PC-9 (cell line): ENCODE results near the gene CCNDBP1. TPM values are rescaled to one million over a fixed set of nuclear protein-coding genes. Genes with fewer than 3 reads are reported as not detected.

Experiments
- BruUV-seq: library from RNA; stranded (reverse); fragments of 400-500 nt; replicated peaks from 2 replicates; lab custom pipeline; 2021; lab: Mats Ljungman, UMichigan
- CTCF ChIA-PET: fragments of 300-600 bp; sonication (Branson Sonifier 250); formaldehyde crosslinking; loops from one replicate; lab custom pipeline; 2022; ENCODE audit warnings: antibody characterized with exemption; lab: Charles Lee
- POLR2A ChIA-PET: fragments of 300-600 bp; sonication (Branson Sonifier 250); formaldehyde crosslinking; loops from one replicate; lab custom pipeline; 2022; ENCODE audit warnings: antibody characterized with exemption; ENCODE audit not compliant: unreplicated experiment; lab: Charles Lee
- DNase-seq, 2 experiments: peaks; one replicate each; pipeline versions ENCODE4 v3.0.0 to v3.0.0-alpha.2; 2015 to 2022; ENCODE audit warnings: mixed read lengths in 1 of 2
- H2AFZ ChIP-seq: fragments of 200-600 bp; sonication (generic); 2 replicates; pipeline ENCODE4 v1.8.1; 2017; ENCODE audit warnings: antibody characterized with exemption
- H3F3A ChIP-seq: fragments of 200-600 bp; sonication (generic); 2 replicates; pipeline ENCODE4 v1.8.1; 2017; ENCODE audit warnings: antibody characterized with exemption, mild to moderate bottlenecking, low read depth; ENCODE audit not compliant: insufficient read depth
- H3K27ac ChIP-seq: fragments of 200-600 bp; sonication (generic); 2 replicates; pipeline ENCODE4 v1.6.1; 2016; ENCODE audit warnings: mixed run types
- H3K27me3 ChIP-seq: fragments of 200-600 bp; sonication (generic); 2 replicates; pipeline ENCODE4 v1.6.1; 2016; ENCODE audit warnings: low read depth, mixed run types; ENCODE audit not compliant: insufficient read depth
- H3K36me3 ChIP-seq: fragments of 200-600 bp; sonication (generic); 2 replicates; pipeline ENCODE4 v1.6.1; 2016; ENCODE audit warnings: low read depth, mixed run types
- H3K4me1 ChIP-seq: fragments of 200-600 bp; sonication (generic); replicated peaks from 2 replicates; pipeline ENCODE4 v1.6.1; 2016; ENCODE audit warnings: mixed run types; ENCODE audit not compliant: insufficient read depth
- H3K4me2 ChIP-seq: fragments of 200-600 bp; sonication (generic); 2 replicates; pipeline ENCODE4 v1.6.1; 2017; ENCODE audit warnings: mixed run types
- H3K4me3 ChIP-seq: fragments of 200-600 bp; sonication (generic); 2 replicates; pipeline ENCODE4 v1.6.1; 2016; ENCODE audit warnings: mixed run types
- H3K79me2 ChIP-seq: fragments of 200-600 bp; sonication (generic); 2 replicates; pipeline ENCODE4 v1.6.1; 2017; ENCODE audit warnings: low read depth, mixed run types
- H3K9me2 ChIP-seq: fragments of 200-600 bp; sonication (generic); 2 replicates; pipeline ENCODE4 v1.8.1; 2017; ENCODE audit warnings: mild to moderate bottlenecking; ENCODE audit not compliant: insufficient read depth
- H3K9me3 ChIP-seq: fragments of 200-600 bp; sonication (generic); 2 replicates; pipeline ENCODE4 v1.8.1; 2016; ENCODE audit warnings: low read depth; ENCODE audit not compliant: insufficient read depth
- H4K20me1 ChIP-seq: fragments of 200-600 bp; sonication (generic); 2 replicates; pipeline ENCODE4 v1.8.1; 2017; ENCODE audit not compliant: insufficient read depth
- EZH2 ChIP-seq: fragments of 200-600 bp; sonication (generic); IDR thresholded peaks from 2 replicates; pipeline ENCODE4 v1.8.0; 2017; ENCODE audit warnings: antibody characterized with exemption, low read depth
- intact Hi-C: fragments of 100-400 bp; cut with micrococcal nuclease; formaldehyde crosslinking; loops from one replicate; pipeline ENCODE4 v1.10.0; 2022; ENCODE audit not compliant: unreplicated experiment
- total RNA-seq: library from RNA; stranded (reverse); gene quantifications from 2 replicates; pipeline ENCODE4 v1.2.3, GENCODE V29; 2021
- TF ChIP-seq, protein P1 (sequence below): fragments of 200-600 bp; sonication (generic); conservative IDR thresholded peaks from 2 replicates; pipeline ENCODE4 v1.6.1; 2017; ENCODE audit warnings: mixed run types, antibody characterized with exemption, mild to moderate bottlenecking, moderate library complexity

Gene CCNDBP1
- total RNA-seq, 1 experiment from 2014 or later = 44.0 TPM

DNA sequence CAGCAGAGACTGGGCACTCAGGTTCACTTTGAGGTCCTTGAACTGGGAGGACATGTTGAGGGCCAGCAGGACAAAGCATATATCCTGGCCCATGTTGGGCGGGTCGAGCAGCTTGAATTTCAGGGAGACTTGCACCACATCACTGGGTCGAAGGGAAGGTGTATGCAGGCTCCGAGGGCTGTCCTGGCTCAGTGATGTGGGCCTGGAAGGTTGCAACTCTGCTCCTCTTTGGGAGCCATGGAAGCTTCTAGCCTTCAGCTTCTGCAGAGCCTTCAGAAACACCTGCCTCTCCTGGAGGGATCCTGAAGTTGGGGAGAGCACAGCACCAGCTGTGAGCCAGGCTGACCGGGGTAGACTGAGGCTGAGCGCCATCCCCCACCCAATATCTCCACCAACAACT is 50.3 kb downstream of the CCNDBP1 start:
- H3K4me3 ChIP-seq = no peak overlapping the region
- H3K4me2 ChIP-seq = no peak overlapping the region
- H3F3A ChIP-seq = peaks cover 20% of the 10 kb centered on the region
- TF ChIP-seq EZH2 = no peak
- TF ChIP-seq, protein P1, sequence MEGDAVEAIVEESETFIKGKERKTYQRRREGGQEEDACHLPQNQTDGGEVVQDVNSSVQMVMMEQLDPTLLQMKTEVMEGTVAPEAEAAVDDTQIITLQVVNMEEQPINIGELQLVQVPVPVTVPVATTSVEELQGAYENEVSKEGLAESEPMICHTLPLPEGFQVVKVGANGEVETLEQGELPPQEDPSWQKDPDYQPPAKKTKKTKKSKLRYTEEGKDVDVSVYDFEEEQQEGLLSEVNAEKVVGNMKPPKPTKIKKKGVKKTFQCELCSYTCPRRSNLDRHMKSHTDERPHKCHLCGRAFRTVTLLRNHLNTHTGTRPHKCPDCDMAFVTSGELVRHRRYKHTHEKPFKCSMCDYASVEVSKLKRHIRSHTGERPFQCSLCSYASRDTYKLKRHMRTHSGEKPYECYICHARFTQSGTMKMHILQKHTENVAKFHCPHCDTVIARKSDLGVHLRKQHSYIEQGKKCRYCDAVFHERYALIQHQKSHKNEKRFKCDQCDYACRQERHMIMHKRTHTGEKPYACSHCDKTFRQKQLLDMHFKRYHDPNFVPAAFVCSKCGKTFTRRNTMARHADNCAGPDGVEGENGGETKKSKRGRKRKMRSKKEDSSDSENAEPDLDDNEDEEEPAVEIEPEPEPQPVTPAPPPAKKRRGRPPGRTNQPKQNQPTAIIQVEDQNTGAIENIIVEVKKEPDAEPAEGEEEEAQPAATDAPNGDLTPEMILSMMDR = no peak
- no peaks in the 10 kb centered on the region for H3K79me2 ChIP-seq
- DNase-seq = no peak
- H2AFZ ChIP-seq = no peak overlapping the region
- H4K20me1 ChIP-seq = no peaks in the 10 kb centered on the region
- ChIA-PET CTCF (no interaction called here), POLR2A (no interaction called here)
- no TSS peak for BruUV-seq
- intact Hi-C loops = no loop called here
- H3K36me3 ChIP-seq = no peaks in the 10 kb centered on the region
- H3K9me2 ChIP-seq = no peaks in the 10 kb centered on the region
- peaks cover 27% of the 10 kb centered on the region for H3K4me1 ChIP-seq
- no peak overlapping the region for H3K27ac ChIP-seq
- H3K9me3 ChIP-seq = no peaks in the 10 kb centered on the region
- no peaks in the 10 kb centered on the region for H3K27me3 ChIP-seq

- CTCF ChIA-PET = no interaction called here
- H3K9me2 ChIP-seq = no peaks in the 10 kb centered on the region
- BruUV-seq = no TSS peak
- H3K36me3 ChIP-seq = no peaks in the 10 kb centered on the region
- H3K27ac ChIP-seq = no peak overlapping the region
- H3K4me2 ChIP-seq = no peak overlapping the region
- DNase-seq = no peak
- H3F3A ChIP-seq = peaks cover 3% of the 10 kb centered on the region; the same call in 1 of the 2 replicates
- POLR2A ChIA-PET = no interaction called here
- H3K4me1 ChIP-seq = peaks cover 18% of the 10 kb centered on the region
- no peaks in the 10 kb centered on the region for H3K27me3 ChIP-seq
- intact Hi-C loops = no loop called here
- no peaks in the 10 kb centered on the region for H3K79me2 ChIP-seq
- no peaks in the 10 kb centered on the region for H4K20me1 ChIP-seq
- no peak for TF ChIP-seq EZH2
- TF ChIP-seq, protein P1 = no peak
- no peaks in the 10 kb centered on the region for H3K9me3 ChIP-seq
- H3K4me3 ChIP-seq = no peak overlapping the region
- no peak overlapping the region for H2AFZ ChIP-seq
Observed at GRCh38 chr15:43237842-43238470, 52.8 kb downstream of the CCNDBP1 start.

DNA sequence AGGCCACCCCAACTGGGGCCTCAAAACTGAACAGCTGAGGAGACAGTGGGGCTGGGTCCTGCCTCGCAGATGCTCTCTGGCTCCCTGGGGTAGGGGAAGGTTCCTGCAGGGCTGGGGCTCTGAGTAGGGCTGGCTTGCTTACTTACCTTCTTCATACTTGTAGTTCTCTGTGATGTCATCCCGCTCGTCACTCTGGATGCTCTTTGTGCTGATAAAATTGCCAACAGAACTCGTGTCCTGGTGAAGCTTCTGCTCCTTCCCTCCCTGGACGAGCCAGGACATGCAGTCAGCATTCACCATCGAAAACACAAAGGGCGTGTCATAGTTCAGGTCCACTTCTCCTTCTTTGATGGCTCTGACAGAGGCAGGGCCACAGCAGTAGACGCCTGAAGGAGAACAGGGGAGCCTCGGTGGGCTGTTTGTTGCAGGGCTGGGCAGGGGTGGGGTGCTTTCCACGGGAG is 53.5 kb downstream of the CCNDBP1 start:
- H3K27ac ChIP-seq = no peak overlapping the region
- intact Hi-C loops = no loop called here
- no peak overlapping the region for H2AFZ ChIP-seq
- no peaks in the 10 kb centered on the region for H3K79me2 ChIP-seq
- no peaks in the 10 kb centered on the region for H4K20me1 ChIP-seq
- no peaks in the 10 kb centered on the region for H3K9me2 ChIP-seq
- no peak for DNase-seq
- ChIA-PET CTCF (no interaction called here), POLR2A (no interaction called here)
- H3K4me3 ChIP-seq = no peak overlapping the region
- H3F3A ChIP-seq = peaks cover 8% of the 10 kb centered on the region; the same call in 1 of the 2 replicates
- no peak for TF ChIP-seq EZH2
- TF ChIP-seq, protein P1 = no peak
- no peaks in the 10 kb centered on the region for H3K9me3 ChIP-seq
- BruUV-seq = no TSS peak
- no peaks in the 10 kb centered on the region for H3K27me3 ChIP-seq
- no peaks in the 10 kb centered on the region for H3K36me3 ChIP-seq
- peaks cover 20% of the 10 kb centered on the region for H3K4me1 ChIP-seq
- H3K4me2 ChIP-seq = no peak overlapping the region
